ENCODE data around the gene MAPK6. TPM values are rescaled to one million over a fixed set of nuclear protein-coding genes. Genes with fewer than 3 reads are reported as not detected.
A peak's percentile ranks its signal among the peaks of the same experiment; 100 is the strongest.

Gene MAPK6
- polyA plus RNA-seq, 1 donor (not counting 4 experiments of a cell fraction or from before 2014, with no cell fraction given): 103 TPM

GRCh38 chr15:52005748-52006701 is 13.0 kb upstream of the MAPK6 start:
- Histone ChIP-seq H3K9me1 (ENCODE audit: control insufficient read depth, extremely low read depth, insufficient read depth, low read length) (no peaks in the 10 kb centered on the region), H3K27ac (ENCODE audit: control insufficient read depth, insufficient read depth, low read length) (peak overlapping the region; percentile 65), H3K27me3 (ENCODE audit: control insufficient read depth, extremely low read depth, insufficient read depth, low read length) (no peaks in the 10 kb centered on the region), H3K36me3 (ENCODE audit: control insufficient read depth in 2 of 2, extremely low read depth in 1 of 2, insufficient read depth in 2 of 2, low read length in 2 of 2) (no peaks in the 10 kb centered on the region), H4K20me1 (ENCODE audit: control insufficient read depth, extremely low read depth, insufficient read depth, low read length) (no peaks in the 10 kb centered on the region), H2AFZ (ENCODE audit: control insufficient read depth, low read length) (peak overlapping the region; percentile 52), H3K9ac (ENCODE audit: control insufficient read depth, extremely low read depth, insufficient read depth, low read length) (no peak overlapping the region), H3K4me1 (ENCODE audit: control insufficient read depth, extremely low read depth, insufficient read depth, low read length) (peaks cover 40% of the 10 kb centered on the region), H3K79me2 (ENCODE audit: control insufficient read depth, insufficient read depth, low read length) (no peaks in the 10 kb centered on the region), H3K9me3 (ENCODE audit: control insufficient read depth, low read depth, low read length) (no peaks in the 10 kb centered on the region), H3K4me2 (ENCODE audit: control insufficient read depth, extremely low read depth, insufficient read depth, low read depth, low read length) (peak overlapping the region; percentile 46), H3K4me3 (ENCODE audit: control insufficient read depth in 2 of 3, extremely low read depth in 1 of 3, insufficient read depth in 2 of 3, low read depth in 1 of 3, low read length in 3 of 3) (no peak overlapping the region)
- dilution Hi-C loops (cut with MboI; ENCODE audit: extremely low pct_ligation_motif_present, low sequenced_read_pairs): no loop called here
- TF ChIP-seq EZH2 (IDR thresholded peaks at IDR 0.05; ENCODE audit: low read length) (no peak), CTCF (optimal IDR thresholded peaks at IDR 0.05 in 1 of 3, IDR thresholded peaks at IDR 0.05 in 1 of 3, conservative IDR thresholded peaks at IDR 0.05 in 1 of 3; ENCODE audit: extremely low read depth in 1 of 3, insufficient read depth in 2 of 3, low read length in 3 of 3) (no peak)
- DNase-seq (ENCODE audit: low read depth, low spot score) (no peak), FAIRE-seq (no peak)

- dilution Hi-C loops (cut with MboI; ENCODE audit: extremely low pct_ligation_motif_present, low sequenced_read_pairs): no loop called here
- Histone ChIP-seq H3K9ac (ENCODE audit: control insufficient read depth, extremely low read depth, insufficient read depth, low read length) (no peak overlapping the region), H3K27ac (ENCODE audit: control insufficient read depth, insufficient read depth, low read length) (peak overlapping the region; percentile 65), H3K27me3 (ENCODE audit: control insufficient read depth, extremely low read depth, insufficient read depth, low read length) (no peaks in the 10 kb centered on the region), H3K9me3 (ENCODE audit: control insufficient read depth, low read depth, low read length) (no peaks in the 10 kb centered on the region), H3K4me1 (ENCODE audit: control insufficient read depth, extremely low read depth, insufficient read depth, low read length) (peaks cover 48% of the 10 kb centered on the region), H3K4me3 (ENCODE audit: control insufficient read depth in 2 of 3, extremely low read depth in 1 of 3, insufficient read depth in 2 of 3, low read depth in 1 of 3, low read length in 3 of 3) (no peak overlapping the region), H4K20me1 (ENCODE audit: control insufficient read depth, extremely low read depth, insufficient read depth, low read length) (no peaks in the 10 kb centered on the region), H3K36me3 (ENCODE audit: control insufficient read depth in 2 of 2, extremely low read depth in 1 of 2, insufficient read depth in 2 of 2, low read length in 2 of 2) (no peaks in the 10 kb centered on the region), H3K4me2 (ENCODE audit: control insufficient read depth, extremely low read depth, insufficient read depth, low read depth, low read length) (peak overlapping the region; percentile 46), H3K9me1 (ENCODE audit: control insufficient read depth, extremely low read depth, insufficient read depth, low read length) (no peaks in the 10 kb centered on the region), H2AFZ (ENCODE audit: control insufficient read depth, low read length) (no peak overlapping the region), H3K79me2 (ENCODE audit: control insufficient read depth, insufficient read depth, low read length) (no peaks in the 10 kb centered on the region)
- TF ChIP-seq EZH2 (IDR thresholded peaks at IDR 0.05; ENCODE audit: low read length): no peak
- TF ChIP-seq CTCF (optimal IDR thresholded peaks at IDR 0.05 in 1 of 3, IDR thresholded peaks at IDR 0.05 in 1 of 3, conservative IDR thresholded peaks at IDR 0.05 in 1 of 3; ENCODE audit: extremely low read depth in 1 of 3, insufficient read depth in 2 of 3, low read length in 3 of 3): no peak
- FAIRE-seq: no peak
- no peak for DNase-seq (ENCODE audit: low read depth, low spot score)
Measured at GRCh38 chr15:52006702-52007340, 12.2 kb upstream of the MAPK6 start.
